Measurements from ENCODE around the gene CHCHD4. TPM values are rescaled to one million over a fixed set of nuclear protein-coding genes. Genes with fewer than 3 reads are reported as not detected.

The CHCHD4 gene
- total and polyA plus RNA-seq, 2 of the 13 experiments (the other 11 are each of a cell fraction or from before 2014, with no cell fraction given) = 15.8 to 24.1 TPM

DNA sequence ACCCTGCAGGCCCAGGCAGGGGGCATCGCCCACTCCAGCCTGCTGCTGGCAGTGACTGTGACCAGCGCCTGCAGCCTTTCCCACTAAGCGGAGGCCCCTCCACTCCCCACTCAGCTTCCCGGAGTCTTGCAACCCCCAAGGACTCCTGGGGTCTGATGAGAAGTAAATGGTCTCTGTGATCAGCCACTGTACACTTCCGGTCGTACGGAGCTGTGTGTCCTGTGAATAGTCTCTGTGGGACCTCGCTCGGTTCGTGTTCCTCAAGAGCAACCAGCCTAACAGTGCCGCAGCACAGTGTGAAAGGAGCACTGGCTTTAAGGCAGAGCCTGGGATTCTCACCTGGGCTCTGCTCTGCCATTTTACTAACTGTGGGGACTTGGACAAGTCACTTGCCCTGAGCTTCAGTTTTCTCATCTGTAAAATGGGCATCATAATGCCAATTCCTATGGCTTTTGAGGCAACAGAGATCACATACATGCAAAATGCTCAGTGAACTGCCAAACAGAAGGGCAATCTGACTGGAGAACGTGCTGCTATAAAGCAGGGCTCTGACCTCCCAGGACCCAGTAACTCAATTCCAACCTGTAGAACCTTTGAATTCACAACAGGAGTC is 26.9 kb upstream of the CHCHD4 start:
- Histone ChIP-seq H3K4me1 (ENCODE audit: insufficient read depth, low read length) (no peaks in the 10 kb centered on the region), H3K4me3 (replicated peaks in 1 of 3; ENCODE audit: insufficient read depth in 1 of 3, low read depth in 2 of 3, low read length in 3 of 3) (no peak overlapping the region), H3K9ac (ENCODE audit: insufficient read depth, low read depth, low read length) (no peak overlapping the region), H3K27ac (ENCODE audit: extremely low read length, insufficient read depth, low read length) (no peak overlapping the region), H2AFZ (ENCODE audit: low read length) (no peak overlapping the region), H3K36me3 (replicated peaks in 1 of 2; ENCODE audit: control insufficient read depth in 1 of 2, insufficient read depth in 2 of 2, low read length in 2 of 2) (peaks cover 21 to 44% of the 10 kb centered on the region in 2 experiments), H3K4me2 (ENCODE audit: low read depth, low read length) (no peak overlapping the region), H3K79me2 (ENCODE audit: insufficient read depth, low read length) (no peaks in the 10 kb centered on the region), H4K20me1 (ENCODE audit: insufficient read depth, low read length) (no peaks in the 10 kb centered on the region), H3K9me3 (ENCODE audit: low read length) (no peaks in the 10 kb centered on the region), H3K27me3 (ENCODE audit: control insufficient read depth in 1 of 2, insufficient read depth in 2 of 2, low read length in 2 of 2) (no peaks in the 10 kb centered on the region)
- 93% methylated on average over 12 of the region's 12 CpGs for WGBS (ENCODE audit: low lambda C conversion rate)
- in situ Hi-C loops (cut with HindIII; ENCODE audit: extremely low pct_ligation_motif_present, low pct_unique_long_range_greater_than_20kb) (no loop called here), intact Hi-C loops (cut with micrococcal nuclease; ENCODE audit: unreplicated experiment) (no loop called here)
- no peak for DNase-seq (ENCODE audit: low spot score)
- CTCF ChIA-PET (ENCODE audit: low intra/inter-chr PET ratio, low total read pairs) = no interaction called here
- TF ChIP-seq RFXANK (CRISPR knock-in tag; IDR thresholded peaks at IDR 0.05) (no peak), ZSCAN30 (CRISPR knock-in tag; IDR thresholded peaks at IDR 0.05) (no peak), ZNF629 (CRISPR knock-in tag; conservative IDR thresholded peaks at IDR 0.05) (peak; percentile 80), ARNT (IDR thresholded peaks at IDR 0.05) (no peak)
- TF ChIP-seq, protein P1, sequence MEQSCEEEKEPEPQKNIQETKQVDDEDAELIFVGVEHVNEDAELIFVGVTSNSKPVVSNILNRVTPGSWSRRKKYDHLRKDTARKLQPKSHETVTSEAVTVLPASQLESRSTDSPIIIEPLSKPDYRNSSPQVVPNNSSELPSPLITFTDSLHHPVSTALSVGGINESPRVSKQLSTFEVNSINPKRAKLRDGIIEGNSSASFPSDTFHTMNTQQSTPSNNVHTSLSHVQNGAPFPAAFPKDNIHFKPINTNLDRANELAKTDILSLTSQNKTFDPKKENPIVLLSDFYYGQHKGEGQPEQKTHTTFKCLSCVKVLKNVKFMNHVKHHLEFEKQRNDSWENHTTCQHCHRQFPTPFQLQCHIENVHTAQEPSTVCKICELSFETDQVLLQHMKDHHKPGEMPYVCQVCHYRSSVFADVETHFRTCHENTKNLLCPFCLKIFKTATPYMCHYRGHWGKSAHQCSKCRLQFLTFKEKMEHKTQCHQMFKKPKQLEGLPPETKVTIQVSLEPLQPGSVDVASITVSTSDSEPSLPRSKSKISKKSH (CRISPR knock-in tag; IDR thresholded peaks at IDR 0.05; ENCODE audit: borderline replicate concordance) = no peak
- no peak for FAIRE-seq
- no peak for ATAC-seq
- BruUV-seq (replicated peaks) = no TSS peak
- POLR2A ChIA-PET = no interaction called here

DNA sequence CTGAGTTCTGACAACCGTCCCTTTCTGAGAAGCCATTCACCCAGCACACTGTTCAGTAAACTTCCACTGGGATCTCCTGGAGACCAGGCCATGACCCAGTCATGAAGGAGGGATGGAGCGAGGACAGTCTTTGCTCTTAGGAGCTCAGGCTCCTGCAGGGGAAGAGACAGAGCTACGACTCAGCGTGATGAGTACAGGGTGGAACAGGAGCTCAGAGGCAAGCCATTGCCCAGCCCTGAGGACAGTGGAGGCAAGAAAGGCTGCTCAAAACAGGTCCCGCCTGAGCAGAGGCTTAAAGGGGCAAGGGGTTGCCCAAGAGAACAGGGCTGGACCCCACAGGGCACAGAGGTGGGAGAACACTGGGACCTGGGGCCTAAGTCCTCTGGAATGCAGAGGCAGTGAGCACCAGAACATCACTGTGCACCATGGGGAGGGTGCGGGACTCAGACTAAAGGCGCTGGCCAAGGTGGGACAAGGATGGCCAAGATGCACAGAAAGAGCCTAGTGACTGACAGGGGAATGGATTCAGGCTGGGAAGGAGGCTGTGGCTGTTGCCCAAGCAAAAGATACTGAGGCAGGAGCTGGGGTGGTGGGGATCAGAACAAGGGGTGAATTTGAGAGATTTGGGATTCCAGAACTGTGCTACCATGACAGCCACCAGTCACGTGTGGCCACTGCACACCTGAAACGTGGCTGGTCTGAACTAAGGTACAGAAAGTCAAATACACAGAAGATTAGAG is 26.0 kb upstream of the CHCHD4 start:
- no peak for ATAC-seq
- Histone ChIP-seq H4K20me1 (ENCODE audit: insufficient read depth, low read length) (no peaks in the 10 kb centered on the region), H3K9me3 (ENCODE audit: low read length) (no peaks in the 10 kb centered on the region), H2AFZ (ENCODE audit: low read length) (no peak overlapping the region), H3K27me3 (ENCODE audit: control insufficient read depth in 1 of 2, insufficient read depth in 2 of 2, low read length in 2 of 2) (no peaks in the 10 kb centered on the region), H3K27ac (ENCODE audit: extremely low read length, insufficient read depth, low read length) (no peak overlapping the region), H3K36me3 (replicated peaks in 1 of 2; ENCODE audit: control insufficient read depth in 1 of 2, insufficient read depth in 2 of 2, low read length in 2 of 2) (peaks cover 18 to 42% of the 10 kb centered on the region in 2 experiments), H3K4me2 (ENCODE audit: low read depth, low read length) (no peak overlapping the region), H3K9ac (ENCODE audit: insufficient read depth, low read depth, low read length) (no peak overlapping the region), H3K4me3 (replicated peaks in 1 of 3; ENCODE audit: insufficient read depth in 1 of 3, low read depth in 2 of 3, low read length in 3 of 3) (no peak overlapping the region), H3K4me1 (ENCODE audit: insufficient read depth, low read length) (no peaks in the 10 kb centered on the region), H3K79me2 (ENCODE audit: insufficient read depth, low read length) (no peaks in the 10 kb centered on the region)
- in situ Hi-C loops (cut with HindIII; ENCODE audit: extremely low pct_ligation_motif_present, low pct_unique_long_range_greater_than_20kb) (no loop called here), intact Hi-C loops (cut with micrococcal nuclease; ENCODE audit: unreplicated experiment) (no loop called here)
- FAIRE-seq = no peak
- CTCF ChIA-PET (ENCODE audit: low intra/inter-chr PET ratio, low total read pairs) = no interaction called here
- TF ChIP-seq TMF1 (CRISPR knock-in tag; IDR thresholded peaks at IDR 0.05; ENCODE audit: low read depth) (no peak), EZH2 (conservative IDR thresholded peaks at IDR 0.05; ENCODE audit: low read depth, low read length) (no peak), RBM22 (optimal IDR thresholded peaks at IDR 0.05; ENCODE audit: low read length) (peak; percentile 29)
- 96% methylated on average over 8 of the region's 9 CpGs for WGBS (ENCODE audit: low lambda C conversion rate)
- POLR2A ChIA-PET = no interaction called here
- no TSS peak for BruUV-seq (replicated peaks)
- DNase-seq (ENCODE audit: low spot score) = no peak
